ENCODE results near the gene TMTC1.

The TMTC1 gene

DNA sequence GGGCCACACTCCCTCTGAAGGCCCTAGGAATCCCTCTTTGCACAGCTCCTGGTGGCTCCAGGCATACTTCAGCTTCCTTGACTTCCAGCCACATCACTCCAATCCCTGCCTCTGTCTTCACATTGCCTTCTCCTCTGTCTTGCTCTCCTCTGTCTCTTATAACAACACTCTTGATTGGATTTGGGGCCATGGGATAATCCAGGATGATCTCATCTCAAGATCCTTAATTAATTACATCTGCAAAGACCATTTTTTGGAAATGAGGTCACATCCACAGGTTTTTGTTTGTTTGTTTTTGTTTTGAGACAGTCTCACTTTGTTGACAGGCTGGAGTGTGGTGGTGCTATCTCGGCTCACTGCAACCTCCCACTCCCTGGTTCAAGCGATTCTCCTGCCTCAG, 88.7 kb downstream of the TMTC1 start:
- H3K27ac ChIP-seq (ENCODE audit: low read depth, low read length, severe bottlenecking): no peak overlapping the region
- no peak overlapping the region for H3K4me3 ChIP-seq (ENCODE audit: extremely low read depth, insufficient read depth, low read length, poor library complexity, severe bottlenecking)
- H3K9me3 ChIP-seq (ENCODE audit: control insufficient read depth, low read length): no peaks in the 10 kb centered on the region
- H3K36me3 ChIP-seq (ENCODE audit: control insufficient read depth, insufficient read depth, low read length): no peaks in the 10 kb centered on the region
- no peaks in the 10 kb centered on the region for H3K4me1 ChIP-seq (ENCODE audit: control insufficient read depth, insufficient read depth, low read length, poor library complexity, severe bottlenecking)
- 75 to 80% methylated on average over 1 to 2 of the region's 2 CpGs for WGBS, 2 experiments (ENCODE audit: insufficient coverage in 2 of 2)

DNA sequence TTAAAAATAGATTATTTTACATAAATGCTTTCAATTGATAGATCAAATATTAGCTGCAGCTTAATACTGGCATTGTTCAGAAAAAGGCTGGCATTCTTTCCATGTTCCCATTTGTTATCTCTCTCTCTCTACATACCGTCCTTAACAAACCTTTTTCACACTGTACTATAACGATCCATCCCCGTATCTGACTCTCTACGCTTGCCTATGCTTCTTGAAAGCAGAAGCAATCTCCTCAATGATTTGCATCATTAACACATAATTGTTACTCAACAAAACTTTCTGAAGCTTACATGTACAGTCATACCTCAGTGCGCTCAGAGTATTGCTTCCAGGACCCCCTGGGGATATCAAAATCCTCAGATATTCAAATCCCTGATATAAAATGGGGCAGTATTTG, 89.7 kb downstream of the TMTC1 start:
- Histone ChIP-seq H3K9me3 (ENCODE audit: control insufficient read depth, low read length) (no peaks in the 10 kb centered on the region), H3K4me1 (ENCODE audit: control insufficient read depth, insufficient read depth, low read length, poor library complexity, severe bottlenecking) (no peaks in the 10 kb centered on the region), H3K4me3 (ENCODE audit: extremely low read depth, insufficient read depth, low read length, poor library complexity, severe bottlenecking) (no peak overlapping the region), H3K36me3 (ENCODE audit: control insufficient read depth, insufficient read depth, low read length) (no peaks in the 10 kb centered on the region), H3K27ac (ENCODE audit: low read depth, low read length, severe bottlenecking) (no peak overlapping the region)
- WGBS, 2 experiments (ENCODE audit: insufficient coverage in 2 of 2): 96 to 98% methylated on average over 4 to 5 of the region's 5 CpGs

DNA sequence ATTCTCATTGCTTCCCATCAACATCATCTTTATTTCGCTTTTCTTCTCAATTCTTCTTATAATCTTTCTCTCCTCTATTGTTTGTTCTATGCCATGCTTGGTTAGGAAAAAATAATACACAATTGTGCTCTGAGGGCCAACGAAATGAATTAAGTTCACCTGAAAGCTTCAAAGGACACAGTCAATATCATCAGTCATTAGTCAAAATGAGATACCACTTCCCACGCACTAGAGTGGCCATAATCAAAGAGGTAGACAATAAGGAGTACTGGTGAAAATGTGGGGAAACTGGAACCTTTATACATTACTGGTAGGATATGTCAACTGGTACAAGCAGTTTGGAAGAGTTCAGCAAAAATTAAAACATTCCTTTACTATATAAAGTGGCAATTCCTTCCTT, 91.5 kb downstream of the TMTC1 start:
- Histone ChIP-seq H3K27ac (ENCODE audit: low read depth, low read length, severe bottlenecking) (no peak overlapping the region), H3K4me3 (ENCODE audit: extremely low read depth, insufficient read depth, low read length, poor library complexity, severe bottlenecking) (no peak overlapping the region), H3K9me3 (ENCODE audit: control insufficient read depth, low read length) (no peaks in the 10 kb centered on the region), H3K4me1 (ENCODE audit: control insufficient read depth, insufficient read depth, low read length, poor library complexity, severe bottlenecking) (no peaks in the 10 kb centered on the region), H3K36me3 (ENCODE audit: control insufficient read depth, insufficient read depth, low read length) (no peaks in the 10 kb centered on the region)
- no CpG with 5 or more reads among the region's 3 CpGs for WGBS, 2 experiments (ENCODE audit: insufficient coverage in 2 of 2)

DNA sequence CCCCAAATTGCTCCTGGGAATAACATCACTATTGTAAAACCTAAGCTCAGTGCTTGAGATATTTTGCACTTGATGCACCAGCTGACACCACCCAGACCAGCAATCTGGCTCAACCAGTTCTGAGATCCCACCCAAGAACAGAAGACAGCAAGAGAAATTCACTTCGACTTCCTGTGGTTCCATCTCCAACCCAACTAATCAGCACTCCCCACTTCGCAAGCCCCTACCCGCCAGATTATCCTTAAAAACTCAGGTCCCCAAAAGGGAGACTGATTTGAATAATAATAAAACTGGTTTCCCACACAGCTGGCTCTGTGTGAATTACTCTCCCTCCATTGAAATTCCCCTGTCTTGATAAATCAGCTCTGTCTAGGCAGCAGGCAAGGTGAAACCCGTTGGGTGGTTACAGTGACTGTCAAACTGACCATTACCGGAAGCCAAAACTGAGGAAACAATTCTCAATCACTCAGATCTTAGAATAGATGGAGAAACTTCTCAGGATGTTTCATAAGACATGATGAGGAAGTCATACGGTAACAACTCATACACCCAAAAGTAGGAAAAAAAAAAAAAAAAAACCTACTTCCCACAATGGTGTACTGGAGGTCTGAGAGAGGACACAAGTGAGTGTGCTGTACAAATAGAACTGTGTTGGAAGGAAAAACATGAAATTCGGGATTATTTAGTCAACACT, 92.4 kb downstream of the TMTC1 start:
- Histone ChIP-seq H3K27ac (ENCODE audit: low read depth, low read length, severe bottlenecking) (no peak overlapping the region), H3K36me3 (ENCODE audit: control insufficient read depth, insufficient read depth, low read length) (no peaks in the 10 kb centered on the region), H3K4me1 (ENCODE audit: control insufficient read depth, insufficient read depth, low read length, poor library complexity, severe bottlenecking) (no peaks in the 10 kb centered on the region), H3K4me3 (ENCODE audit: extremely low read depth, insufficient read depth, low read length, poor library complexity, severe bottlenecking) (no peak overlapping the region), H3K9me3 (ENCODE audit: control insufficient read depth, low read length) (no peaks in the 10 kb centered on the region)
- 42 to 100% methylated on average over 1 to 2 of the region's 7 CpGs for WGBS, 2 experiments (ENCODE audit: insufficient coverage in 2 of 2)

DNA sequence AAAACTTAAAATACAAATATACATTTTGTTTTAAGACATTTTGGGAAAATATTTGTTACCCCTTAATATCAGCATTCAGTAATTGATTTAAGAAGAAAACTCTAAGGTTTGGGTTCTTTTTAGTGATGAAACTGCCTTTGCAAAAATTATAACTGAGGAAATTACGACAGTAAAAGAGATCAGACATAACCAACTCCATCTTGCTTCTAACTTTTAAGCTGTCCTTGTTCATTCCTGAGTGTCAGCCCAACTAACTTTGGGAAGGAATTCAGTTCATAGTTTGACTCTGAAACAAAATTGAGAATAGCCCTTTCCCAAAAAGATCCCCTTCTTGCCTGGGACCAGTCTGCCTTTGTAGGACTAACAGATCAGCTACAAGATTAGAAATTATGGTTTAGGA, 93.0 kb downstream of the TMTC1 start:
- no peaks in the 10 kb centered on the region for H3K9me3 ChIP-seq (ENCODE audit: control insufficient read depth, low read length)
- no peaks in the 10 kb centered on the region for H3K4me1 ChIP-seq (ENCODE audit: control insufficient read depth, insufficient read depth, low read length, poor library complexity, severe bottlenecking)
- no peaks in the 10 kb centered on the region for H3K36me3 ChIP-seq (ENCODE audit: control insufficient read depth, insufficient read depth, low read length)
- no peak overlapping the region for H3K4me3 ChIP-seq (ENCODE audit: extremely low read depth, insufficient read depth, low read length, poor library complexity, severe bottlenecking)
- no peak overlapping the region for H3K27ac ChIP-seq (ENCODE audit: low read depth, low read length, severe bottlenecking)
- 80 to 83% methylated on average over 1 of the region's 1 CpG for WGBS, 2 experiments (ENCODE audit: insufficient coverage in 2 of 2)

DNA sequence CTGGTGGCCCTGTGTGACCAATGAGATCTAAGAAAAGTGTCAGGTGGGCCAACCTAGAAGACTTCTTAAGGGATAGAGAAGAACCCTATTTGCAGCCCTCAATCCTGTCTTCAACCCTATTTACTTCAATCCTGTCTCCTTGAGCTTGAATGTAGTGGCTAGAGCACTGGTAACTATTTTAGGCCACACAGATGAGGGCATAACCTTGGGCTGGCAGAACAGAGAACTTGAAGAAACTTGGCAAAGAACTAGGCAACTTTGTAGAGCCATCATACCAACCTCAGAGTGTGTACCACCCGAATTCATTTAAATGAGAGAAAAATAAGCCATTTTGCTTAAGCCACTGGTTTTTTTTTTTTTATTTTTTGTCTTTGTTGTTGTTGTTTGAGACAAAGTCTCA, 94.8 kb downstream of the TMTC1 start:
- no peak overlapping the region for H3K27ac ChIP-seq (ENCODE audit: low read depth, low read length, severe bottlenecking)
- WGBS, 2 experiments (ENCODE audit: insufficient coverage in 2 of 2): 100% methylated on average over 1 of the region's 1 CpG; no CpG with 5 or more reads in 1 of the 2 experiments
- H3K4me1 ChIP-seq (ENCODE audit: control insufficient read depth, insufficient read depth, low read length, poor library complexity, severe bottlenecking): no peaks in the 10 kb centered on the region
- H3K36me3 ChIP-seq (ENCODE audit: control insufficient read depth, insufficient read depth, low read length): no peaks in the 10 kb centered on the region
- H3K9me3 ChIP-seq (ENCODE audit: control insufficient read depth, low read length): no peaks in the 10 kb centered on the region
- no peak overlapping the region for H3K4me3 ChIP-seq (ENCODE audit: extremely low read depth, insufficient read depth, low read length, poor library complexity, severe bottlenecking)

DNA sequence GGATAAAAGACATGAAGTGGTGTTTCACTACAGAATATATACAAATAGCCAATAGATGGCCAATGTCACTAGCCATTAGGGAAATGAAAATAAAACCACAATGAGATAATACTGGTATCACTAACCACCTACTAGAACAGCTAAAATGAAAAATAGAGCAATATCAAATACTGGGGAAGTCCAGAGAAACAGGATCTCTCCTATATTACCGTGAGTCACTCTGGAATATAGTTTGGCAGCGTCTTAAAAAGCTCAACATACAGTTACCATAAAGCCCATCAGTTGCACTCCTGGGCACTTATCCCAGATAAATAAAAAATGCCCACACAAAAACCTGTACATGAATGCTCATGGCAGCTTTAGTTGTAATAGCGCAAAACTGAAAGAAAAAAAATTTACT, 101.7 kb downstream of the TMTC1 start:
- 83% methylated on average over 1 of the region's 3 CpGs; no CpG with 5 or more reads in 1 of the 2 experiments for WGBS, 2 experiments (ENCODE audit: insufficient coverage in 2 of 2)
- Histone ChIP-seq H3K27ac (ENCODE audit: low read depth, low read length, severe bottlenecking) (no peak overlapping the region), H3K36me3 (ENCODE audit: control insufficient read depth, insufficient read depth, low read length) (no peaks in the 10 kb centered on the region), H3K9me3 (ENCODE audit: control insufficient read depth, low read length) (no peaks in the 10 kb centered on the region), H3K4me1 (ENCODE audit: control insufficient read depth, insufficient read depth, low read length, poor library complexity, severe bottlenecking) (no peaks in the 10 kb centered on the region), H3K4me3 (ENCODE audit: extremely low read depth, insufficient read depth, low read length, poor library complexity, severe bottlenecking) (no peak overlapping the region)

DNA sequence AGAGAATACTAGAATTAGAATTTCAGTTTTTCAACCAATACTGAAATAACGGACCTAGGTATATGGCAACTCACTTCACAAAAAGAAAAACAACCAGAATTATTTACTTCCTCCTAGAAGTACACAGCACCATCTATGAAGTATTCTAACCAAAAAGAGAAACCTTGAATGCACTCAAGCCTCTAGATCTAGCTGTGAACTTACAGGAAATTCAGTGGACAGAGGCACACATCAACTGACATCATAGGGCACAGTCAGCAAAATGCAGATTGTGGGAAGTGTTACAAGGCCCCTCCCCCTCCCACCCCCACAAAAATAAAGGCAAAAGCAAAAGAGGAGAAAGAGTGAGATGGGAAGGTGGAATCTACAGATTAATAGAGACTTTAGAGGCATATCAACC, 102.4 kb downstream of the TMTC1 start:
- Histone ChIP-seq H3K4me3 (ENCODE audit: extremely low read depth, insufficient read depth, low read length, poor library complexity, severe bottlenecking) (no peak overlapping the region), H3K4me1 (ENCODE audit: control insufficient read depth, insufficient read depth, low read length, poor library complexity, severe bottlenecking) (no peaks in the 10 kb centered on the region), H3K36me3 (ENCODE audit: control insufficient read depth, insufficient read depth, low read length) (no peaks in the 10 kb centered on the region), H3K27ac (ENCODE audit: low read depth, low read length, severe bottlenecking) (no peak overlapping the region), H3K9me3 (ENCODE audit: control insufficient read depth, low read length) (no peaks in the 10 kb centered on the region)
- 80% methylated on average over 1 of the region's 1 CpG for WGBS, 2 experiments (ENCODE audit: insufficient coverage in 2 of 2)

DNA sequence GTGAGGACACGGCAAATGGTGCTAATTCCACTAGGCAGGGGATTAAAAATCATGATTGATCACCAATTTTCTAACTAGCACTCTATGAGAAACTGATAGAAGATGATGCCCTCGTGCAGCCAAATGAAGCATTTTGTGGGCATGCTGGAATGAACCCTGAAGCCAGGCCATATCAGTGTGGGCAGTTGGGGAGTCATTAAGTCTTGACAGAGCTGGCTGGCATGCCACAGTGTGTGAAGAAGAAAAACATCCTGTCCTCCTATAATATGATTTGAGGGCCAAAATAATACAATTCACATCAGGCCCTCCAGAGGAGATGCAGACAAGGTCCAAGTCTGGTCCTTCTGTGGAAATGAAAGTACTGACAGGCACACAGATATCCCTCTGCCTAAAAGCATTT, 107.1 kb downstream of the TMTC1 start:
- Histone ChIP-seq H3K9me3 (ENCODE audit: control insufficient read depth, low read length) (no peaks in the 10 kb centered on the region), H3K4me3 (ENCODE audit: extremely low read depth, insufficient read depth, low read length, poor library complexity, severe bottlenecking) (no peak overlapping the region), H3K27ac (ENCODE audit: low read depth, low read length, severe bottlenecking) (no peak overlapping the region), H3K4me1 (ENCODE audit: control insufficient read depth, insufficient read depth, low read length, poor library complexity, severe bottlenecking) (no peaks in the 10 kb centered on the region), H3K36me3 (ENCODE audit: control insufficient read depth, insufficient read depth, low read length) (no peaks in the 10 kb centered on the region)
- 78 to 95% methylated on average over 1 to 2 of the region's 2 CpGs for WGBS, 2 experiments (ENCODE audit: insufficient coverage in 2 of 2)

DNA sequence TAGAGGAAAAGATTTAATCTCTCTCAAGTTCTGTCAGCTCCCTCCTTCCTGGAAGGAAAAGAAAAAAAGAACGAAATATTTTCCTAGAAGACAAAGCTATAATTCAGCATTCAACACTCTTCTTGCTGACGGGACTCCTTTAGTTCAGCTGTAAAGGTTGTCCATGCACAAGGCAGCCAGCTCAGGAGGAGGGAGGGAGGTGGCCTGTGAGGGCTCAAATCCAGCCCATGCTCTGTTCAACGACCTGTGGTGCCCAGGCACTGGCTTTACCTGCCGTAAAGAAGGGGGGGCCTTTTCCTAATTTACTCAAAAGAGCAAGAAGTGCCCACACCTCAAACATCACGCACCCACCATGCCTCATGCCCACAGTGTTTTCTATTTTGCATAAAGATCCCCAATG, 109.3 kb downstream of the TMTC1 start:
- no peaks in the 10 kb centered on the region for H3K9me3 ChIP-seq (ENCODE audit: control insufficient read depth, low read length)
- no peaks in the 10 kb centered on the region for H3K36me3 ChIP-seq (ENCODE audit: control insufficient read depth, insufficient read depth, low read length)
- no peak overlapping the region for H3K27ac ChIP-seq (ENCODE audit: low read depth, low read length, severe bottlenecking)
- no peak overlapping the region for H3K4me3 ChIP-seq (ENCODE audit: extremely low read depth, insufficient read depth, low read length, poor library complexity, severe bottlenecking)
- no peaks in the 10 kb centered on the region for H3K4me1 ChIP-seq (ENCODE audit: control insufficient read depth, insufficient read depth, low read length, poor library complexity, severe bottlenecking)
- WGBS, 2 experiments (ENCODE audit: insufficient coverage in 2 of 2): 78 to 100% methylated on average over 2 of the region's 5 CpGs

DNA sequence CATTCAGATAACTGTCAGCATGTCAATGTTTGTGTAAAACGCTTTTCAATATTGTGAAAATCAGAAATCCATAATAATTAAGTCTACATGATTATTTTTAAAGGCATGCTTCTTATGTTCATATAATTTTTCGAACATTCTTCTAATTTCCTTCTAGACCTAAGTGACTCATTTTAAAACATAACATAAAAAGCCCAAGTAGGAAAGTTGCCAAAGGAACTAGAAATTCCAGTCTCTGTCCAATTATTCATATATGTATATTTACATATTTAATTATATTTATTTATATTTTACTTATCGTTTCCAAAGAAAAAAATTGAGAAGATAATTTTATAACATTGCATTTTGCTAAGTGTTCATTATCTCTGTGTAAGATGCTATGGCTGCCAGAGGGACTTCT, 110.4 kb downstream of the TMTC1 start:
- H3K4me1 ChIP-seq (ENCODE audit: control insufficient read depth, insufficient read depth, low read length, poor library complexity, severe bottlenecking): no peaks in the 10 kb centered on the region
- no peak overlapping the region for H3K4me3 ChIP-seq (ENCODE audit: extremely low read depth, insufficient read depth, low read length, poor library complexity, severe bottlenecking)
- H3K27ac ChIP-seq (ENCODE audit: low read depth, low read length, severe bottlenecking): no peak overlapping the region
- no CpG with 5 or more reads among the region's 3 CpGs for WGBS, 2 experiments (ENCODE audit: insufficient coverage in 2 of 2)
- no peaks in the 10 kb centered on the region for H3K36me3 ChIP-seq (ENCODE audit: control insufficient read depth, insufficient read depth, low read length)
- H3K9me3 ChIP-seq (ENCODE audit: control insufficient read depth, low read length): no peaks in the 10 kb centered on the region

Data from mesodermal cell (in vitro differentiated cells).